GM21825 (cell line): ENCODE measurements around the gene SLC2A9.
"Not testable (repeated sequence)": the region's sequence is repeated elsewhere in the genome, so short reads cannot be mapped to it uniquely, and the experiment has no call there.

Source experiments
- ATAC-seq: cut with Tn5 transposase; IDR thresholded peaks from one replicate; pipeline ENCODE4 v1.9.1; 2021; ENCODE audit warnings: mild to moderate bottlenecking, moderate library complexity; ENCODE audit not compliant: unreplicated experiment

Gene SLC2A9

DNA sequence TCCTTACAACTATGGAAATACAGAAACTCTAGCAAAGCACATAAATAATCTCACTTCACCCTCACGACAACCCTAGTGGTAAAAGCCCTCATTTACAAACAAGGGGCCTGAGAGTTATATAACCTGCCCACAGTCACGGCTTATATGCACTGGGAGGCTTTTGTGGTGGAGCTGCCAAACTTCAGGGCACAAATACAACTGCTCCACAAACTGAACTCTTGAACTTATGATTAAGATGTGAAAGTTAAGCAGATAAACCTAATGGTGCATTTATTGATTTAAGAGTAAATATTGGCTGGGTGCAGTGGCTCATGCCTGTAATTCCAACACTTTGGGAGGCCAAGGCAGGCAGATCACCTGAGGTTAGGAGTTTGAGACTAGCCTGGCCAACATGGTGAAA lies 19.0 kb downstream of the SLC2A9 start:
- no peak for ATAC-seq

DNA sequence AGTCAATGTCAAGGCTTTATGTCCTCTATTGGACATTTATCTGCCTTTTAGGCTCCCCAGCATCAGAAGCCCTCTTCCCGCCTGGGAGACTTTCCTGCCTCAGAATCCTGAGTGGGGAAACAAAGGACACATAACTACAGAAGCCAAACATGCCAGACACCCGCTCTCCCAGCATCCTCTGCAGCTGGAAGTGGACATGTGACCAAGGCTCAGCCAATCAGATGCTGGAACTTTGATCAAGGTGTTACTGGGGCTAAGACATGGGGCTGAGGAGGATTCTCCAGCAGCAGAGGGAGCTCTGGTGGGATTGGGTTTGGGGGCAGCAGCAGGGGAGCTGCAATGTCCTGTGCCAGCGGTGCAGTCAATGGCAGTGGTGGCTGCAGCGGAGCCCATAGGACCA lies 19.5 kb downstream of the SLC2A9 start:
- ATAC-seq, result no peak

DNA sequence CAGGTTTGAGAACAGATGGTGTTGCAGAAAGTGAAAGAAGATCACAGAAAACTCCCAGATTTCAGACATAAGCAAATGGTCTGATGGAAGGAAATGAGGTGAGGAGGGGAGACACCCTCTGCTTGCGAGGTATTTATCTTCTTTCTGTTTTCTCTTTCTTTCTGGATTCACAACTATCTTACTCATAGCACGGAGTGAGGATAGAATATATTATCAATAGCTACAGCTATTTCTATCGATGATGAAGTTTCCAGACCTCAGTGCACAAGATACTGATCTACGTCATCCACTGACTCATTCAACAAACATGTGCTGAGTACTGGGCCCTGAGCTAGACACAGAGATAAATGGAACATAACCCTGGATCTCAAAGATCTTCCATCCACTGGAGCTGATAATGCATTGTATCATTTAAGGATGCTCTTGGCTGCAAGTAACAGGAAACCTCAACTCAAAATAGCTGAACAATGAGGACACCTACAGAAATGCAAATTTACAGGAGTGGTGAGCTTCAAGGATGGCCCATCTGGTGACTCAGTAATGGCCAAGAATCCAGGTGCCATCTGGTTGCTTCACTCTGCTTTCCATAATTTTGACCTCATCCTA lies 21.2 kb downstream of the SLC2A9 start:
- ATAC-seq, result peak; percentile 44

DNA sequence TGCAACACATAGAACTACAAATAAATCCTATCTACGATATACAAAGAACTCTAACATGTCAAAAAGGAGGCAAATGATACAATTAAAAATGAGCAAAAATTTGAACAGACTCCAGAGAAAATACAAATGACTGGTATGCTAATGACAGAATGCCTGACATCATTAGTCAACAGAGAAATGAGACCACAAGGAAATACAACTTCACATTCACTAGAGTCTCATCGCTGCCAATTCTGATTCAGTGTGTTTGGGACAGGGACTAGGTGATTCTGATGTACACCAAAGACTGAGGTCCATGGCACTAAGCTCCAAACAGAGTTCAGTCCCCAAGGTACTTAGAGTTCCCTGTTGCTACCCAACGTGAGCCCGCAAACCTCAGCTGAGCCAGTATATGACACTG lies 23.4 kb downstream of the SLC2A9 start:
- ATAC-seq, result no peak

DNA sequence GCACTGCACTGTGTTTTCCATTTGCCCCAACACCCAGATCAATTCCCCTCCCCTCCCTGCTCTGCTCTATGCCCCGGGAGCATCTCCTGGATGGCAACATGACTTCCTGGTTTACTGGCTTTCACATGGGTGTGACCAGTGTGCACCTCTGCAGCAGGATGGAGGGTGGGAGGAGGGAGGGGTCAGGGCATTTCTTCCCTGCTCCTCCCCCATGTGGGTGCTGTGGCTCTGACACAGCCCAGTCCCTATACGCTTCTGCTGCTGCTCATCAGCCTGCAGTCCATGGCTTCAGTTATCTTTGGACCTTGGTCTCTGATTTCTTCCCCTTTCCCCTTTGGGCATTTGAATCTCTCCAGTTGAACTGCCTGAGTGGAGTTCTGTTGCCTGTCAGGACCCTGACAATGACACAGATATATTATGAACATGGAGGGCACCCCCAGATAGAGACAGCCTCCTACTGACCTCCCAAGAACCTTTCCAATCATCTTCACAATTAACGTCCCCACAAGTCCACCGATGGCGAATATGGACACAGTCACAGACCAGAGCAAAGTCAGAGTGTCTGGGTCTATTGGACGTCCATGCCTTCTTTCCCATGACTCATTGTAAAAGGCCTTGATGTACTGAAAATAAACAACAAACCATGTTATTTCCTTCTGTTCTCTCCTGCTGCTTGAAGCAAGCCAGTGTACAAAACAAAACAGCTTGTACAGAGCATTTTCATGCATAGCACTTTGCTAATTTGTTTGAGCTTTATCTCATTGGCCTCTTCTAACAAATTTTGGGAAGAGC lies 24.8 kb downstream of the SLC2A9 start:
- no peak for ATAC-seq

DNA sequence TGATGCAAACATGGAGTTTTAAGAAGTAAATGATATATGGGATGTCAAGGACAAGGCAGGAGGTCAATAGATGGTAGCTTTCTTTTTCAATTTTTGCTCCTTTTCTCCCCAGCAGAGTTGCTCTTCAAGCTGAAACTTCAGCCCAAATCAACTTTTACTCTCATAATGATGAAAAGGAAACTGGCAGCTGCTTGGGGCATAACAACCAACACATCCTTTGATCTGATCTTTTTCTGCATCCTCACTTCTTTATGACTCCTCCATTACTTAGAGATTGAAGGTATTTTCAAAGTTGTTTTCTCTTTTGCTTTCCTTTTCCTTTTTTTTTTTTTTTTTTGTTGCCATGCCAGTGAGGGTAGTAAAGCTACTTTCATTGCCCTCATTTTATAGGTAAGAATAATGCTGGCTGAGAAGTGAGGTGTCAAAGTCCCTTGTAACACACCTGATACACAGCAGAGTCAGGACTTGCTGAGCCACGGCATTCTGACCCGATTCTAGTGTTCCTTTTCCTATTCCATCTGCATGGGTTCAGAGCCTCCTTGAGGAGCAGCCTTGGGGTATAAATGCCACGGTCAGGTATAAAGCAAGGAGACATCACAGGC lies 26.9 kb downstream of the SLC2A9 start:
- ATAC-seq, result peak; percentile 62

DNA sequence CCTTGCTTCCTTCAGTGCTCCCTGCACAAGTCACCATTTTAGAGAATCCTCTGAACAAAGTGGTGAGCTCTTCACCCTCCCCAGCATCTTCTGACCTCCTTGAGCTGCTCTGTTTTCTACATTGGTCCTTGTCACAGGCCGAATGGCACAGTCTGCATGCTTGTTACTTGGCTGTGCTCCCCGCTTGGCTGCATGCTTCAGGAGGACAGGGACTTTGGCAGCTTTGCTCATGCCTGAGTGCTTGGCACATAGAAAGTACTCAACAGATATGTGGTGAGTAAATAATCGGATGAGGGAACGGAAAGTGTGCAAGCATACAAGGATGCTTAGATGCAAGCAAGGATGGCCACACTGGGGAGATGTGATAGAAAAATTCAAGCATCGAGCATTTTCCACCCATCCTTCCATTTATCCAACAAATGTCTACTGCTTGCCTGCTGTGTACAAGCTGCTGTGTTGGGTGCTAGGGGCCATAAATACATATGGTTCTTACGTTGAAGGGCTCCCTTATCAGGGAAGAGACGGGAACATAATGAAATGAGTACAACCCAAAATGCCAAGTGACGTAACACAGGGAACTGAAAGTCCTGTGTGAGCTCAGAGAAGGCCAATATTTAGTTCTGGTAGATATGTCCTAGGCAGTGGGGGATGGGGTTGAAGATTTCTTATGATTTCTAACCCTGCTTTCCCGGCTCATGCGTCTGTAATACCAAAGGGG lies 31.2 kb downstream of the SLC2A9 start:
- ATAC-seq, result no peak

DNA sequence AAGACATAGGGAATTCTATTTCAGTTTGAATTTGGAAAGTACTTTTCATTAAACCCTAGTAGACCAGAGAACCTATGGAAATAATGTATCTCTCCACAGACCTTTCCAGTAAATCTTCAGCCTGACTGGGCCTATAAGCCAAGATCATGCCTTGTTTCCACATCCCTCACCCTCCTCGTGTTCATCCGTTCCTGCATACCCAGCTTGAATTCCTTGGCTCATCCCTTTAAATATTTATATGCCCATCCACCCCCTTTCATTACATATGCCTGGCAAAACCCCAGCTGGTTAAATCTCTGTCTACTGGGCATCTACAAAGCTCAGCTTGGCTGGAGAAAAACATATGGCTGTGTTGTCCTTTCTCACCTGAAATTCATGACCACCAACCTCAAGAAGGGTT lies 32.4 kb downstream of the SLC2A9 start:
- ATAC-seq, result no peak

DNA sequence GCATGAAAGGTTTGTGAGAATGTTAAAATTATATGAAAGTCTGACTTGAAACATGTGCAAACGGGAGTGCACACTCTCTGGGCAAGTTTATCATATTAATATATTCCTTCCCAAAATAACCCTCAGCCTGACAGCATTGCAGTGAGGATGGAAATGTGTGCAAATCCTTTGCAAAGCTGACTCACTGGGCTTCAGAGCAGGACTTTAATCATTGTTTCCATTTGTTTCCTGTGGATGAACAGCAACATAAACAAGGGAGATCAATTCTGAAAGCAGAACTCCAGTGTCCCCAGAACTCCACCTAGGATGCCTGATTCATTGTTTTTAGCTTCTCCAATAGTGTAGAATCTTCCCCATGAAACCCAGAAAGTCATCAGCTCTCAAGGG lies 32.9 kb downstream of the SLC2A9 start:
- ATAC-seq, result no peak

DNA sequence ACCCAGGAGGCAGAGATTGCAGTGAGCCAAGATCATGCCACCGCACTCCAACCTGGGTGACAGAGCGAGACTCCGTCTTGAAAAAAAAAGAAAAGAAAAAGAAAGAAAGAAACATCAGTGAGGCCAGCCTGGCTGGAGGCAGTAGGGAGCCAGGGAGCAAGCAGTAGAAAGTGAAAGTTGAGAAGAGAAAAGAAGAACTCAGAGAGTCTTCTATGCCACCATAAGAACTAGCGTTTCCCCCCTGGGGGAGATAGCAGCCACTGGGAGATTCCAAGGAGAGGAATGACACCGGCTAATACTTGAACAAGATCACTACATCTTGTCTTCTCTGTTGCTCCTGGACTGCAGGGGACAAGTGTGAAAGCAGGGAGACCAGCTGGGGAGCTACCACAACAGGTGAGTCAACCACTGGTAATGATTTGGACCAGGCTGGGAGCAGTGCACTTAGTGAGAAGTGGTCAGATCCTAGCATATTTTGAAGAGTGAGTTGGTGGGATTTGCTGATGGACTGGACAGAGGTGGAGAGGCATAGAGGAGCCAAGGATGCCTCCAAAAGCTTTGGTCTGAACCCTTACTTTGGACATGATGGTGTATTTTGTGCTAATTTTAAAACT lies 33.4 kb downstream of the SLC2A9 start:
- ATAC-seq, result peak; percentile 54

DNA sequence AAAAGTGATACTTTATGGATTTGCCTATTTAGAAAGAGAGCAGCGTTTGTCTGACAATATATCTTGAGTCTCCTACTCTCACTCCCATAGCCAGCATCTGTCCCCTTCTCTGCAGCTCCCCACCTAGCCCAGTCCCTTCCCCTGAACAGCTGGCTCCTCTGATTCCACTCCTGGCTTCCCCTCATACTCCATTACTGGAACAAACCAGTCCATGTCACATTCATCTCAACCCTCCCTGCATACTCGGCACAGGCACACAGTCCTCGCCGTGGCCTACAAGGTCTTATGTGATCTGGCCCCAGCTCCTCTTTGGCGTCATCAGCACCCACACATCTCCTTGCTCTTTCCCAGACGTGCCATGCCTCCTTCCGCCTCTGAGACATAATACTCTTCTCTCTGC lies 36.7 kb downstream of the SLC2A9 start:
- no peak for ATAC-seq

DNA sequence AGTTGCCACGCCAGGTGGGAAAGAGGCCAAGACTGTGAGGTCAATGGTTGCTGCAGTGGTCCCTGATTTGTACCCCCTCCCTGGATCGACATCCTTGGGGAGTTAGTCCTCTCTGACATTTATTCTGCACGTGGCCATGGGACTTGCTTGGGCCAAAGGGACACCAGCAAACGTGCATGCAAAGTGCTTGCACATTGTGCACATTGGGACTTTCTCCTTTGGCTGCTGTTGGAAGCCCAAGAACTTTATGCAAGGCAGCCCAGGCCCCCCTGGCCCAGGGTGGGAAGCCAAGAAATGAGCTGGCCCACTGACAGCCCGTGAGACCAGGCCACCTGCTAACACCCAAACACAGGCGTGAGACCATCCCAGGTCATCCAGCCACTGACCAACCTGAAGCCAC lies 38.1 kb downstream of the SLC2A9 start:
- no peak for ATAC-seq

DNA sequence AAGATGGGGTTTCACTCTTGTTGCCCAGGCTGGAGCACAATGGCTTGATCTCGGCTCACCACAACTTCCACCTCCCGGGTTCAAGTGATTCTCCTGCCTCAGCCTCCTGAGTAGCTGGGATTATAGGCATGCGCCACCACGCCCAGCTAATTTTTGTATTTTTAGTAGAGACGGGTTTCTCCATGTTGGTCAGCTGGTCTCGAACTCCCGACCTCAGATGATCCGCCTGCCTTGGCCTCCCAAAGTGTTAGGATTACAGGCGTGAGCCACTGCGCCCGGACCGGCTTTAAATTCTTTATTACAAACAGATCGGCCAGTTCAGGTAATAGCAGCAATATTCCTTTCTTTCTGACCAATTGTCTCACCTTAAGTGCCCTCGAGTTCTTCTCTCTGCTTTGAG lies 39.4 kb downstream of the SLC2A9 start:
- ATAC-seq, result not testable (repeated sequence)

DNA sequence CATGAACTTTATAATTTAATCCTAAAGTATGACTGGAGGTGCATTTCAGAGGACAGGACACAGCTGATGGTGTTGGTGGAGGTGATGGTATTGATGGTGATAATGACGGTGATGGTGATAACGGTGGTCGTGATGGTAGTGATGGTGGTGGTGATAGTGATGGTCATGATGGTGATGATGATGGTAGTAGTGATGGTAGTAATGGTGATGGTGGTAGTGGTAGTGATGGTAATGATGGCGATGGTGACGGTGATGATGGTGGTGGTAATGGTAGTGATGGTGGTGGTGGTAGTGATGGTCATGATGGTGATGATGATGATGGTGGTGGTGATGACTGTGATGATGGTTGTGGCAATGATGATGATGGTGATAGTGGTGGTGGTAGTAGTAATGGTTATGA lies 40.4 kb downstream of the SLC2A9 start:
- ATAC-seq, result no peak

DNA sequence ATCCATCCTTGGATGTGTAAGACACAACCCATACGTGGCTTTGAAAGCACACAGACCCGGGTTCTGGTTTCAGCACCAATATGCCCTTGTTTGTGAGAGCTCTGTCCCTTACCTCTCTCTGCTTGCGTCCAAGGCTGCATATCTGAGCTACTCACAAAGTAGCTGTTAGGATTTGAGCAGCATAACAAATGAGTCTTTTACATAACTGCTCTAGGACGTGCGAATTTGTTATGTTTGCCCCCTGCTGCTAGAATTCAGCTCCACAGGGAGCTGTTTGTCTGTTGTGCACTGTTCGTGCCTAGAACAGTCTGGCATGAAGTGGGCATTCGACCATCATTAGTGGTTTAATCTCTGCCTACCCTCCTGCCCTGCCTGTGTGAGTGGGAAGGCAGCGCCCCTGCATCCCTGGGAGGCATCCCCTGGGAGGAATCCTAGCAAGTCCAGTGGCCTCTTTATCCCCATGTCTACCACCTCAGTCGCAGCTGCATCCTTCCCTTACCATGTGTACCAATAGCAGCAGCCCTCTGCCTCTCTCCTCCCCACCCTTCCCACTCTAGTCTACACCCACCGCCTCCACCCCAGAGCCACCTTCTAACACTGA lies 42.1 kb downstream of the SLC2A9 start:
- no peak for ATAC-seq

DNA sequence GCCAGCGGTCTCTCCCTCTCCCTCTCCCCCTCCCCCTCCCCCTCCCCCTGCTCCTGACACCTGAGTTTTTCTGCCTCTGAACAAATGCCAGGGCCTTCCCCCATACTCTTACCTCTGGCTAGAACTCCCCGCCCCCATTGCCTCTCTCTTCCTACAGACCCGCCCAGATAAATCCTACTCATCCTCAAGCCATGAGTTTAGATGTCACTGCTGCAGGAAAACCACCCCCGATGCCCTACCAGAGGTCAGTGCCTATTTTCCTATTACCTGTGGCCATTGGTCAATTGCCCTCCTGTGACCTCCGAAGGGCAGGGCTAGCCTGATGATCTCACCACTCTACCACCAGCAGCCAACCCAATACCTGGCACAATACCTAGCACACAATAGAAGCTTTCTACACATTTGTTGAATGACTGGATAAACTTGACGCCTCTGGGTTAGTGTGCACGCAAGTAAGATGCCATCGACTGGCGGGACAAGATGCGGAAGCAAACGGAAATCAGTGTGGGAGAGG lies 43.7 kb downstream of the SLC2A9 start:
- ATAC-seq, result no peak

DNA sequence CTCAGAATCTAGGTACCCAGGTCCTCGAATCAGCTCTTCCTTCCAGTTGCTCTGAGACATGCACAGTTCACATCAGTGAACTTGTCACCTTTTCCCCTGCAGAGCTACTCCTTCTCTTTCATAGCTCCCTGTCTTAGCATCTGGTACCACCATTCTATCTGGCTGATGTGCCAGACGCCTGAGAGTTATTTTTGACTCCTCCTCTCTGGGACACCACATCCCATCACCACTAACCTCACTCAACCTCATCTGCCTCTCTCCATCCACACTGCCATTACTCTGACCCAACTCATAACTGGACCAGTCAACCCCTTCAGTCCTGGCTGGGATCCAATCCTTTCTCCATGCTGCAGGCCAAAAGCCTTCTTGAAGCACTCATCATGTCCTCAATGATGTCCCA lies 44.5 kb downstream of the SLC2A9 start:
- ATAC-seq, result no peak

DNA sequence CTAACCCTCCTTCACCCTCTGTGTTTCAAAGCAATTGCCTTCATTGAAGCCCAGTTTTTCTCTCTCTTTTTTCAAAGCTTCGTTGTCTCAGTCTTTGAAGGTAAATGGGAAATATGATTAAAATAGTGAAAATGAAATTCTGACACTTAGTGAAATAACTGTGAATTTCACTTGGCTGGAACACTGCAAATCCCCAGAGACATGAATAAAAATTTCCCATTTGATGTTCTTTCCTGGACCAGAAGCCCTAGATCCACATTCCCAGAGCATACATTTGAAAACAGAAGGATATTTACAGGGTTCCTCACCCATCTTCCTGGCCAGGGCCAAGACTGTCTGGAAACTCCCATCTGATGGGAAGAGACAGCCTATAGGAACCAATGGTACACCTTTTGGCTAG lies 45.0 kb downstream of the SLC2A9 start:
- no peak for ATAC-seq

DNA sequence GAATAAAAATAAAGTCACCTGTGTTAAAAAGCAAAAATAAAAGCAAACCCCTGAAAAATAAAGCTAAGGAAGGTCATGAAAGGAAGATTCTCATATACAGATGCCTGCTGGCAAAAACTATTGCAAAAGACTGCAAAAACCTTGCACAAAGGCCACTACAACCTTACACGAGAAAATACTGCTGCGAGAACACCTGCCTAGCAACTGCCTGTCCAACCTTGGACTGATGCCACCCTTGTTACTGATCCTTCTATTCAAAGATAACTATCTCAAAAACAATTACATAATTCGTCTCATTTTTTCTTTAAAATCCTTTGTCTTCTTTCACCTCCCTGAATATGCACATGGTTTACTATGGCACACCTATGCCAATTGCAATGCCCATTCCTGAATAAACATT lies 49.6 kb downstream of the SLC2A9 start:
- ATAC-seq, result no peak

DNA sequence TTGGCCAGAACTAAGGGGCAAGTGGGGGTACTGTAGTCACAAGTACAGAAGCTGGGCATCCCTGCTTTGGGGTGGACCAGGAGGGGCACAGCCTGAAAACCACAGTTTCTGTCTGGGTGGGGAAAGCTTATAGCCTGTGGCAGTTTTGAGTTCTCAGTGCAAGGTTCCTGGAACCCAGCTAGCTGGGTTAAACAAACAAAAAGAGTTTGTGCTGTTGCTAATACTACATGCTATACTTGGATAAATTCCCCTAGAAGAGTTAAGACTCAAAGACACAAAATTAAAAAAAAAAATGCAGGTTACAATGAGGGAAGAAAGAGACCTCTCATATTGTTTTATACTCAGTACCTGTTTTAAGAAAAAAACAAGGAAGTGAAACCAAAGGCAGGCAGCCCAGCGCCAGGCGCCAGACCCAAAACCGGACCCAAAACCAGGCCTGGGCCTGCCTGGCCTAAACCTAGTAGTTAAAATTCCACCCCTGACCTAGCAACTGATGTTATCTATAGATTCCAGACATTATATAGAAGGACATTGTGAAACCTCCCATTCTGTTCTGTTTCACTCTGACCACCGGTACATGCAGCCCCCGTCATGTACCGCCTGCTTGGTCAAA lies 50.8 kb downstream of the SLC2A9 start:
- ATAC-seq, result peak; percentile 85
